Smooth muscle cell (in vitro differentiated cells): ENCODE results near the gene SLC43A2. TPM values are rescaled to one million over a fixed set of nuclear protein-coding genes. Genes with fewer than 3 reads are reported as not detected.

Source experiments
- DNase-seq: peaks from one replicate; lab custom pipeline; 2025; ENCODE audit not compliant: unreplicated experiment; lab: John Stamatoyannopoulos, UW
- H2AFZ ChIP-seq: fragments of 200-600 bp; sonication (generic); 2 replicates; pipeline ENCODE4 v1.6.0; 2016; ENCODE audit warnings: antibody characterized with exemption, low read depth, mild to moderate bottlenecking
- H3F3A ChIP-seq: fragments of 200-600 bp; sonication (generic); 2 replicates; pipeline ENCODE4 v1.6.0; 2017; ENCODE audit warnings: antibody characterized with exemption, low read depth
- H3K27ac ChIP-seq: fragments of 200-600 bp; sonication (generic); 2 replicates; pipeline ENCODE4 v1.5.1; 2016; ENCODE audit warnings: low read depth, mild to moderate bottlenecking
- H3K27me3 ChIP-seq: fragments of 200-600 bp; sonication (generic); 2 replicates; pipeline ENCODE4 v1.6.1; 2016; ENCODE audit warnings: low read depth, mild to moderate bottlenecking
- H3K36me3 ChIP-seq: fragments of 200-600 bp; sonication (generic); 2 replicates; pipeline ENCODE4 v1.5.1; 2016; ENCODE audit warnings: low read depth
- H3K4me1 ChIP-seq: fragments of 200-600 bp; sonication (generic); 2 replicates; pipeline ENCODE4 v1.5.1; 2016; ENCODE audit warnings: low read depth
- H3K4me2 ChIP-seq: fragments of 200-600 bp; sonication (generic); 2 replicates; pipeline ENCODE4 v1.6.0; 2016; ENCODE audit warnings: mild to moderate bottlenecking
- H3K4me3 ChIP-seq: fragments of 200-600 bp; sonication (generic); 2 replicates; pipeline ENCODE4 v1.5.1; 2016; ENCODE audit warnings: mild to moderate bottlenecking
- H3K79me2 ChIP-seq: fragments of 200-600 bp; sonication (generic); 2 replicates; pipeline ENCODE4 v1.6.0; 2016; ENCODE audit warnings: low read depth, mild to moderate bottlenecking
- H3K9ac ChIP-seq: fragments of 200-600 bp; sonication (generic); 2 replicates; pipeline ENCODE4 v1.6.0; 2016; ENCODE audit warnings: low read depth
- H3K9me3 ChIP-seq: fragments of 200-600 bp; sonication (generic); replicated peaks from 2 replicates; pipeline ENCODE4 v1.5.1; 2016; ENCODE audit warnings: low read depth
- H4K20me1 ChIP-seq: fragments of 200-600 bp; sonication (generic); 2 replicates; pipeline ENCODE4 v1.6.0; 2016; ENCODE audit warnings: low read depth
- WGBS: methylation state at CpG from one replicate; pipeline ENCODE4 v1.1.7; 2016; ENCODE audit warnings: low lambda C conversion rate; 5-methylcytosine and 5-hydroxymethylcytosine counted together
- polyA plus RNA-seq: library from polyadenylated mRNA; unstranded; fragments of >200 nt; fragmentation: Nextera tagmentation; extraction: Ambion mirVana; gene quantifications from 2 replicates; pipeline ENCODE4 v1.2.1, GENCODE V29; 2016
- total RNA-seq: library from RNA; depleted of rRNA; stranded (reverse); fragments of >200 nt; gene quantifications from 2 replicates; pipeline ENCODE4 v1.2.3, GENCODE V29; 2014
- TF ChIP-seq, protein P1 (sequence below): fragments of 200-600 bp; sonication (generic); IDR thresholded peaks from 2 replicates; pipeline ENCODE4 v1.5.1; 2017; ENCODE audit warnings: borderline replicate concordance, mild to moderate bottlenecking, antibody characterized with exemption; ENCODE audit not compliant: insufficient read depth, poor library complexity, severe bottlenecking

Gene SLC43A2
- total and polyA plus RNA-seq, 2 experiments from 2014 or later: 3.8 to 5.3 TPM

- Histone ChIP-seq H4K20me1 (peaks cover 49% of the 10 kb centered on the region), H3K9ac (peak overlapping the region; percentile 90), H3K4me1 (peaks cover 20% of the 10 kb centered on the region), H2AFZ (no peak overlapping the region), H3K9me3 (no peaks in the 10 kb centered on the region), H3K79me2 (peaks cover 49% of the 10 kb centered on the region), H3K4me2 (peak overlapping the region; percentile 97), H3K4me3 (peak overlapping the region; percentile 94), H3F3A (no peaks in the 10 kb centered on the region), H3K27ac (peak overlapping the region; percentile 76), H3K36me3 (no peaks in the 10 kb centered on the region), H3K27me3 (no peaks in the 10 kb centered on the region)
- 0% methylated on average over 3 of the region's 62 CpGs for WGBS
- peak; percentile 54 for DNase-seq
- TF ChIP-seq, protein P1, sequence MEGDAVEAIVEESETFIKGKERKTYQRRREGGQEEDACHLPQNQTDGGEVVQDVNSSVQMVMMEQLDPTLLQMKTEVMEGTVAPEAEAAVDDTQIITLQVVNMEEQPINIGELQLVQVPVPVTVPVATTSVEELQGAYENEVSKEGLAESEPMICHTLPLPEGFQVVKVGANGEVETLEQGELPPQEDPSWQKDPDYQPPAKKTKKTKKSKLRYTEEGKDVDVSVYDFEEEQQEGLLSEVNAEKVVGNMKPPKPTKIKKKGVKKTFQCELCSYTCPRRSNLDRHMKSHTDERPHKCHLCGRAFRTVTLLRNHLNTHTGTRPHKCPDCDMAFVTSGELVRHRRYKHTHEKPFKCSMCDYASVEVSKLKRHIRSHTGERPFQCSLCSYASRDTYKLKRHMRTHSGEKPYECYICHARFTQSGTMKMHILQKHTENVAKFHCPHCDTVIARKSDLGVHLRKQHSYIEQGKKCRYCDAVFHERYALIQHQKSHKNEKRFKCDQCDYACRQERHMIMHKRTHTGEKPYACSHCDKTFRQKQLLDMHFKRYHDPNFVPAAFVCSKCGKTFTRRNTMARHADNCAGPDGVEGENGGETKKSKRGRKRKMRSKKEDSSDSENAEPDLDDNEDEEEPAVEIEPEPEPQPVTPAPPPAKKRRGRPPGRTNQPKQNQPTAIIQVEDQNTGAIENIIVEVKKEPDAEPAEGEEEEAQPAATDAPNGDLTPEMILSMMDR: no peak
Observed at GRCh38 chr17:1562176-1562643, 66.4 kb downstream of the SLC43A2 start.

- peaks cover 55% of the 10 kb centered on the region for H3K79me2 ChIP-seq
- no peak overlapping the region for H2AFZ ChIP-seq
- peak overlapping the region; percentile 90 for H3K9ac ChIP-seq
- TF ChIP-seq, protein P1: no peak
- peak overlapping the region; percentile 94 for H3K4me3 ChIP-seq
- peaks cover 53% of the 10 kb centered on the region for H4K20me1 ChIP-seq
- no peaks in the 10 kb centered on the region for H3K36me3 ChIP-seq
- DNase-seq: no peak
- H3K9me3 ChIP-seq: no peaks in the 10 kb centered on the region
- 9% methylated on average over 43 of the region's 47 CpGs for WGBS
- peak overlapping the region; percentile 76 for H3K27ac ChIP-seq
- H3F3A ChIP-seq: no peaks in the 10 kb centered on the region
- H3K4me1 ChIP-seq: peaks cover 20% of the 10 kb centered on the region
- H3K27me3 ChIP-seq: no peaks in the 10 kb centered on the region
- H3K4me2 ChIP-seq: peak overlapping the region; percentile 97
Observed at GRCh38 chr17:1561420-1562175, 67.0 kb downstream of the SLC43A2 start.

- Histone ChIP-seq H4K20me1 (peaks cover 60% of the 10 kb centered on the region), H3K79me2 (peaks cover 61% of the 10 kb centered on the region), H3K27ac (no peak overlapping the region), H3F3A (no peaks in the 10 kb centered on the region), H3K4me3 (peak overlapping the region; percentile 94), H3K36me3 (no peaks in the 10 kb centered on the region), H3K9me3 (no peaks in the 10 kb centered on the region), H3K4me1 (peaks cover 20% of the 10 kb centered on the region), H2AFZ (no peak overlapping the region), H3K27me3 (no peaks in the 10 kb centered on the region), H3K4me2 (peak overlapping the region; percentile 97), H3K9ac (no peak overlapping the region)
- 88% methylated on average over 7 of the region's 7 CpGs for WGBS
- DNase-seq: no peak
- TF ChIP-seq, protein P1: no peak
Observed at GRCh38 chr17:1560858-1561355, 67.7 kb downstream of the SLC43A2 start.
